ENCODE measurements around the gene MYLK2. TPM values are rescaled to one million over a fixed set of nuclear protein-coding genes. Genes with fewer than 3 reads are reported as not detected.

MYLK2 gene
- total and polyA plus RNA-seq, 10 of the 15 experiments (the other 5 are each of a cell fraction or from before 2014, with no cell fraction given), result 0.04 to 0.67 (median 0.18) TPM; not detected in 1

DNA sequence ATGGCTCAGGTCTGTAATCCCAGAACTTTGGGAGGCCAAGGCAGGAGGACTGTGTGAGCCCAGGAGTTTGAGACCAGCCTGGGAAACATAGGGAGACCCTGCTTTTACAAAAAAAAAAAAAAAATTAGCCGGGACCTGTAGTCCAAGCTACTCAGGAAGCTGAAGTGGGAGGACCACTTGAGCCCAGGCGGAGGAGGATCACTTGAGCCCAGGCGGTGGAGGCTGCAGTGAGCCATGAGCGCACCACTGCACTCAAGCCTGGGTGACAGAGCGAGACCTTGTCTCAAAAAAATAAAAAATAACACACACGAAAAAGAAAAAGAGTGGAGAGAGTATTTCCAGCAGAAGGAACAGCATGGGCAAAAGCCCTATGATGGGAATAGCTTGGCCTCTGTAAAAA, 53.2 kb downstream of the MYLK2 start:
- no peak overlapping the region for H3K9ac ChIP-seq (ENCODE audit: control insufficient read depth, insufficient read depth, low read length)
- H2AFZ ChIP-seq (ENCODE audit: control insufficient read depth, low read depth, low read length), result no peak overlapping the region
- intact Hi-C loops (cut with micrococcal nuclease; ENCODE audit: unreplicated experiment), result no loop called here
- no peaks in the 10 kb centered on the region for H3K36me3 ChIP-seq (ENCODE audit: control insufficient read depth in 2 of 2, insufficient read depth in 2 of 2, low read length in 1 of 2)
- 28% methylated on average over 6 of the region's 6 CpGs for WGBS (ENCODE audit: insufficient coverage, insufficient replicate concordance, low lambda C conversion rate, missing lambda C conversion rate)
- FAIRE-seq (no peak), DNase-seq (ENCODE audit: low read depth, low spot score) (no peak), ATAC-seq (no peak)
- peaks cover 6 to 13% of the 10 kb centered on the region in 2 experiments for H3K27me3 ChIP-seq (replicated peaks in 1 of 2; ENCODE audit: control insufficient read depth in 2 of 2, insufficient read depth in 2 of 2, low read length in 1 of 2)
- peaks cover 13% of the 10 kb centered on the region for H3K4me1 ChIP-seq (ENCODE audit: control insufficient read depth, insufficient read depth, low read length)
- H3K4me3 ChIP-seq, result no peak overlapping the region
- no peaks in the 10 kb centered on the region for H4K20me1 ChIP-seq (ENCODE audit: control insufficient read depth, insufficient read depth)
- SMC1A ChIA-PET (ENCODE audit: uncharacterized antibody, unreplicated experiment), result interaction anchor here (1.0 to 2.6 kb wide), 5 partner anchors 9 to 51 kb away, joined by 3 to 11 read pairs (median 5); no protein-coding TSS in a partner anchor
- BruUV-seq (replicated peaks), result no TSS peak
- H3K9me3 ChIP-seq (replicated peaks; ENCODE audit: control insufficient read depth, insufficient read depth, low read length), result no peaks in the 10 kb centered on the region
- no peaks in the 10 kb centered on the region for H3K79me2 ChIP-seq (ENCODE audit: control insufficient read depth, insufficient read depth, low read length)
- TF ChIP-seq, protein P1, sequence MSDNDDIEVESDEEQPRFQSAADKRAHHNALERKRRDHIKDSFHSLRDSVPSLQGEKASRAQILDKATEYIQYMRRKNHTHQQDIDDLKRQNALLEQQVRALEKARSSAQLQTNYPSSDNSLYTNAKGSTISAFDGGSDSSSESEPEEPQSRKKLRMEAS (IDR thresholded peaks at IDR 0.05; ENCODE audit: low read depth, low read length), result no peak
- TF ChIP-seq RB1 (IDR thresholded peaks at IDR 0.05; ENCODE audit: borderline replicate concordance) (no peak), GABPA (IDR thresholded peaks at IDR 0.05; ENCODE audit: low read depth) (no peak), SRF (IDR thresholded peaks at IDR 0.05; ENCODE audit: low read depth in 2 of 2, low read length in 2 of 2) (no peak), POU2F2 (IDR thresholded peaks at IDR 0.05; ENCODE audit: borderline replicate concordance, low read depth, low read length) (no peak), YBX1 (IDR thresholded peaks at IDR 0.05) (no peak), NR2C1 (IDR thresholded peaks at IDR 0.05) (no peak), SREBF2 (IDR thresholded peaks at IDR 0.05; ENCODE audit: low read length) (no peak), SP1 (IDR thresholded peaks at IDR 0.05; ENCODE audit: low read depth, low read length) (no peak), MTA2 (IDR thresholded peaks at IDR 0.05; ENCODE audit: low read depth) (no peak)
- TF ChIP-seq, protein P2, sequence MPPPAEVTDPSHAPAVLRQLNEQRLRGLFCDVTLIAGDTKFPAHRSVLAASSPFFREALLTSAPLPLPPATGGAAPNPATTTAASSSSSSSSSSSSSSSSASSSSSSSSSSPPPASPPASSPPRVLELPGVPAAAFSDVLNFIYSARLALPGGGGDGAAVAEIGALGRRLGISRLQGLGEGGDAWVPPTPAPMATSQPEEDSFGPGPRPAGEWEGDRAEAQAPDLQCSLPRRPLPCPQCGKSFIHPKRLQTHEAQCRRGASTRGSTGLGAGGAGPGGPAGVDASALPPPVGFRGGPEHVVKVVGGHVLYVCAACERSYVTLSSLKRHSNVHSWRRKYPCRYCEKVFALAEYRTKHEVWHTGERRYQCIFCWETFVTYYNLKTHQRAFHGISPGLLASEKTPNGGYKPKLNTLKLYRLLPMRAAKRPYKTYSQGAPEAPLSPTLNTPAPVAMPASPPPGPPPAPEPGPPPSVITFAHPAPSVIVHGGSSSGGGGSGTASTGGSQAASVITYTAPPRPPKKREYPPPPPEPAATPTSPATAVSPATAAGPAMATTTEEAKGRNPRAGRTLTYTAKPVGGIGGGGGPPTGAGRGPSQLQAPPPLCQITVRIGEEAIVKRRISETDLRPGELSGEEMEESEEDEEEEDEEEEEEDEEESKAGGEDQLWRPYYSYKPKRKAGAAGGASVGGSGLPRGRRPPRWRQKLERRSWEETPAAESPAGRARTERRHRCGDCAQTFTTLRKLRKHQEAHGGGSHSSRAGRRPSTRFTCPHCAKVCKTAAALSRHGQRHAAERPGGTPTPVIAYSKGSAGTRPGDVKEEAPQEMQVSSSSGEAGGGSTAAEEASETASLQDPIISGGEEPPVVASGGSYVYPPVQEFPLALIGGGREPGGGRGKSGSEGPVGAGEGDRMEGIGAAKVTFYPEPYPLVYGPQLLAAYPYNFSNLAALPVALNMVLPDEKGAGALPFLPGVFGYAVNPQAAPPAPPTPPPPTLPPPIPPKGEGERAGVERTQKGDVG (CRISPR knock-in tag; IDR thresholded peaks at IDR 0.05), result no peak
- TF ChIP-seq, protein P3, sequence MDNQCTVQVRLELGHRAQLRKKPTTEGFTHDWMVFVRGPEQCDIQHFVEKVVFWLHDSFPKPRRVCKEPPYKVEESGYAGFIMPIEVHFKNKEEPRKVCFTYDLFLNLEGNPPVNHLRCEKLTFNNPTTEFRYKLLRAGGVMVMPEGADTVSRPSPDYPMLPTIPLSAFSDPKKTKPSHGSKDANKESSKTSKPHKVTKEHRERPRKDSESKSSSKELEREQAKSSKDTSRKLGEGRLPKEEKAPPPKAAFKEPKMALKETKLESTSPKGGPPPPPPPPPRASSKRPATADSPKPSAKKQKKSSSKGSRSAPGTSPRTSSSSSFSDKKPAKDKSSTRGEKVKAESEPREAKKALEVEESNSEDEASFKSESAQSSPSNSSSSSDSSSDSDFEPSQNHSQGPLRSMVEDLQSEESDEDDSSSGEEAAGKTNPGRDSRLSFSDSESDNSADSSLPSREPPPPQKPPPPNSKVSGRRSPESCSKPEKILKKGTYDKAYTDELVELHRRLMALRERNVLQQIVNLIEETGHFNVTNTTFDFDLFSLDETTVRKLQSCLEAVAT (IDR thresholded peaks at IDR 0.05), result no peak
- in situ Hi-C loops (cut with MboI), result no loop called here
- POLR2A ChIA-PET, result interaction anchor here (0.6 to 6.1 kb wide), 2 partner anchors 8 to 126 kb away, joined by 3 to 31 read pairs; no protein-coding TSS in a partner anchor
- no peak overlapping the region for H3K4me2 ChIP-seq (ENCODE audit: control insufficient read depth, insufficient read depth)
- H3K27ac ChIP-seq (ENCODE audit: control insufficient read depth, insufficient read depth), result no peak overlapping the region
- CTCF ChIA-PET, result interaction anchor here (0.6 to 4.0 kb wide), 6 partner anchors 8 to 219 kb away, joined by 3 to 26 read pairs (median 6); partner anchors contain the start of gene PDRG1
- RAD21 ChIA-PET (ENCODE audit: unreplicated experiment), result interaction anchor here (1.5 kb wide), 2 partner anchors 23 to 79 kb away, joined by 4 to 7 read pairs; partner anchors contain the start of gene PDRG1

Measured in GM12878 (cell line).